ENCODE measurements around the gene TLE4. TPM values are rescaled to one million over a fixed set of nuclear protein-coding genes. Genes with fewer than 3 reads are reported as not detected.

TLE4 gene
- total RNA-seq, 1 experiment from 2014 or later: 0.97 TPM

DNA sequence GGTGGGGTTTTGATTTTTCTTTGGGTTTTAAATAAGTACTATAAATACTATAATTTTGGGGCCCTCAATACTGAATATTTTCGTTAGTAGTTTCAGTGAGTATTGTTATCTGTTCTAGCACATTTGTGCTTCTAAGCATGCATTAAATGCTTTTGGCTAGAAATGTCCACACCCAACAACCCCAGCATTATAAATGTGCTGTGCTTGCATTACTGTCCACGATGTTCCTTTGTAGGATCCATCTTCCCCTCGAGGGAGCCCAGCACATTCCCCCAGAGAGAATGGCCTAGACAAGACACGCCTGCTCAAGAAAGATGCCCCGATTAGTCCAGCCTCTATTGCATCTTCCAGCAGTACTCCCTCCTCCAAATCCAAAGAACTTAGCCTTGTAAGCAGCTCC, 134.7 kb downstream of the TLE4 start:
- DNase-seq: no peak
- Mint-ChIP-seq H3K4me1 (ENCODE audit: low read depth, unreplicated experiment) (no peaks in the 10 kb centered on the region), H3K36me3 (ENCODE audit: insufficient read depth, unreplicated experiment) (no peaks in the 10 kb centered on the region), H3K27ac (ENCODE audit: unreplicated experiment) (no peak overlapping the region), H3K4me3 (ENCODE audit: low read depth, unreplicated experiment) (no peak overlapping the region), H3K27me3 (ENCODE audit: unreplicated experiment) (no peaks in the 10 kb centered on the region), H3K9me3 (ENCODE audit: low read depth, unreplicated experiment) (peaks cover 17% of the 10 kb centered on the region)
- CTCF ChIA-PET: no interaction called here
- no TSS peak for BruUV-seq (replicated peaks)
- intact Hi-C loops (cut with micrococcal nuclease; ENCODE audit: unreplicated experiment): no loop called here
- TF ChIP-seq, protein P1, sequence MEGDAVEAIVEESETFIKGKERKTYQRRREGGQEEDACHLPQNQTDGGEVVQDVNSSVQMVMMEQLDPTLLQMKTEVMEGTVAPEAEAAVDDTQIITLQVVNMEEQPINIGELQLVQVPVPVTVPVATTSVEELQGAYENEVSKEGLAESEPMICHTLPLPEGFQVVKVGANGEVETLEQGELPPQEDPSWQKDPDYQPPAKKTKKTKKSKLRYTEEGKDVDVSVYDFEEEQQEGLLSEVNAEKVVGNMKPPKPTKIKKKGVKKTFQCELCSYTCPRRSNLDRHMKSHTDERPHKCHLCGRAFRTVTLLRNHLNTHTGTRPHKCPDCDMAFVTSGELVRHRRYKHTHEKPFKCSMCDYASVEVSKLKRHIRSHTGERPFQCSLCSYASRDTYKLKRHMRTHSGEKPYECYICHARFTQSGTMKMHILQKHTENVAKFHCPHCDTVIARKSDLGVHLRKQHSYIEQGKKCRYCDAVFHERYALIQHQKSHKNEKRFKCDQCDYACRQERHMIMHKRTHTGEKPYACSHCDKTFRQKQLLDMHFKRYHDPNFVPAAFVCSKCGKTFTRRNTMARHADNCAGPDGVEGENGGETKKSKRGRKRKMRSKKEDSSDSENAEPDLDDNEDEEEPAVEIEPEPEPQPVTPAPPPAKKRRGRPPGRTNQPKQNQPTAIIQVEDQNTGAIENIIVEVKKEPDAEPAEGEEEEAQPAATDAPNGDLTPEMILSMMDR (IDR thresholded peaks at IDR 0.05; ENCODE audit: unreplicated experiment): no peak

DNA sequence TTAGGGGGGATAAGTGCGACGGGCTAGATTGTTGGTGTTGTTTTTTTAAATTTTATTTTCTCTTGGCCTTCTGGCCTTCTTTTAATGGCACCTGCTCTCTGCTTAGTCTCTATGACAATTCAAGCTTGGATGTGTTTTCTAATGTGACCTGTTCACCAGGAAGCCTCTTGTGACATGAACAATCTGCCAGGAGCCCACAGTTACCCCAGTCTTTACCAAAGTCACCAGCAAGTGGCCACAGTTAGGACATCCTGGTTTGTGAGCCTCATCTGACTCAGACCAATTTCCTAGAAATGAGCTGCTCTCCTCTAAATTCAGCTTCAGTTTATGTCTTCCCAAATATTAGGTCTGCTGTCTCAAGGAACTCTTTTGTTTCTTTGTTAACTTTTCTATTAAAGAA, 135.8 kb downstream of the TLE4 start:
- Mint-ChIP-seq H3K4me3 (ENCODE audit: low read depth, unreplicated experiment) (no peak overlapping the region), H3K27ac (ENCODE audit: unreplicated experiment) (no peak overlapping the region), H3K27me3 (ENCODE audit: unreplicated experiment) (no peaks in the 10 kb centered on the region), H3K9me3 (ENCODE audit: low read depth, unreplicated experiment) (peaks cover 19% of the 10 kb centered on the region), H3K4me1 (ENCODE audit: low read depth, unreplicated experiment) (no peaks in the 10 kb centered on the region), H3K36me3 (ENCODE audit: insufficient read depth, unreplicated experiment) (no peaks in the 10 kb centered on the region)
- no TSS peak for BruUV-seq (replicated peaks)
- intact Hi-C loops (cut with micrococcal nuclease; ENCODE audit: unreplicated experiment): no loop called here
- CTCF ChIA-PET: no interaction called here
- no peak for DNase-seq
- TF ChIP-seq, protein P1 (IDR thresholded peaks at IDR 0.05; ENCODE audit: unreplicated experiment): no peak

DNA sequence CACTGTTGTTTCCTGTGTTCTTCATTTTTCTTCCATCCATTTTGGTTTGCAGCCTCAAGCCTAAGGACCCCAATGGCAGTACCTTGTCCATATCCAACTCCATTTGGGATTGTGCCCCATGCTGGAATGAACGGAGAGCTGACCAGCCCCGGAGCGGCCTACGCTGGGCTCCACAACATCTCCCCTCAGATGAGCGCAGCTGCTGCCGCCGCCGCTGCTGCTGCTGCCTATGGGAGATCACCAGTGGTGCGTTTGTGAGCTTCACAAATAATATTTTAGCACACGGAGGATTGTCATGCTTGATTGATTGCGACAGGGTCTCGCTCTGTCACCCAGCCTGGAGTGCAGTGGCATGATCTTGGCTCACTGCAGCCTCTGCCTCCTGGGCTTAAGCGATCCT, 136.8 kb downstream of the TLE4 start:
- no peak overlapping the region for H3K27ac Mint-ChIP-seq (ENCODE audit: unreplicated experiment)
- CTCF ChIA-PET: no interaction called here

DNA sequence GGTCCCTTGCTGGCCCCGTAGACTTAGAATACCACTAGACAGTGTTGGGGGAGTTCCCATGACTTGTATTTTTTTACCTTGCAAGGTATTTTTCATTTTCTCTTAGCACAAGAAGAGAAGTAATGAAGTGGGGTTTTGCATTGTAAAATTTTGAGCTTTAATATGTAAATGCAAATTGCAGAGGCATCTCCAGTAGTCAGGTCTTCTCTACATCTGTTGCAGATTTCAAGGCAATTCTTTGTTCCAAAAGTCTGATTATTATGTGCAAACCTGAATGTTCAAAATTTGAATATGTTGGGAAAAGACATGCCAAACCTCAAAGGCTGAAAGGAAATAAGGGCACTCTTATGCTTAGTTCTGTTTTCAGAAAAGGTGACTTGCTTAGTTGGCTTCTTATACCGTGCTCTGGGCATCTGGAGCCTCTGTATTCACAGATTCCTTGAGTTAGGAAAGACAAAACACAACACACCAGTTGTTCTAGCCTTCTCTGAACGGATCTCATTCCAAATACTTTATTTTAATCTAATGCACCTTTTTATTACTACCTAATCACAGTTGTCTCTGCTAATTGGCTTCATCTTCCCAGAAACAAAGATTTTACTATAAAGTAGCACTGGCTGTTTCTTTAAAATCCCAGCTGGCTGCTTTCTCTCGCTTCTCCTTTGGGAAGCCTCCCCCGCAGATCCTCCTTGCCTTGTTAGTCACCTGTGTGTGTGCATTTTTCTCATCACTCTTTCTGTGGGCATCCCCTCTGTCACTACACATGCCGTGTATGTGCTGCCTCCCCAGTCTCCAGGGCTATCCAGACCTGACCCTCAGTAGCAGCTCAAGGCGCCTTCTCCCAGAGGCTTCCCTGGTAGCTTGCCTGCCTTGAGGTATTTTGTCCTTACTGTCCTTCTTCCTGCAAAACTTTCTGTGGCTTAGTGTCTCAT, 138.2 kb downstream of the TLE4 start:
- no TSS peak for BruUV-seq (replicated peaks)
- no peaks in the 10 kb centered on the region for H3K4me1 Mint-ChIP-seq (ENCODE audit: low read depth, unreplicated experiment)
- intact Hi-C loops (cut with micrococcal nuclease; ENCODE audit: unreplicated experiment): no loop called here
- peaks cover 13% of the 10 kb centered on the region for H3K9me3 Mint-ChIP-seq (ENCODE audit: low read depth, unreplicated experiment)
- CTCF ChIA-PET: no interaction called here
- H3K27me3 Mint-ChIP-seq (ENCODE audit: unreplicated experiment): no peaks in the 10 kb centered on the region
- TF ChIP-seq, protein P1 (IDR thresholded peaks at IDR 0.05; ENCODE audit: unreplicated experiment): no peak
- H3K27ac Mint-ChIP-seq (ENCODE audit: unreplicated experiment): no peak overlapping the region
- H3K36me3 Mint-ChIP-seq (ENCODE audit: insufficient read depth, unreplicated experiment): no peaks in the 10 kb centered on the region
- no peak overlapping the region for H3K4me3 Mint-ChIP-seq (ENCODE audit: low read depth, unreplicated experiment)
- no peak for DNase-seq

More for the DNA sequence above, 136.8 kb downstream of the TLE4 start:
- H3K4me3 Mint-ChIP-seq (ENCODE audit: low read depth, unreplicated experiment): no peak overlapping the region
- H3K27me3 Mint-ChIP-seq (ENCODE audit: unreplicated experiment): no peaks in the 10 kb centered on the region
- no peaks in the 10 kb centered on the region for H3K36me3 Mint-ChIP-seq (ENCODE audit: insufficient read depth, unreplicated experiment)
- intact Hi-C loops (cut with micrococcal nuclease; ENCODE audit: unreplicated experiment): no loop called here
- DNase-seq: no peak
- H3K9me3 Mint-ChIP-seq (ENCODE audit: low read depth, unreplicated experiment): peaks cover 17% of the 10 kb centered on the region
- H3K4me1 Mint-ChIP-seq (ENCODE audit: low read depth, unreplicated experiment): no peaks in the 10 kb centered on the region
- BruUV-seq (replicated peaks): no TSS peak
- TF ChIP-seq, protein P1 (IDR thresholded peaks at IDR 0.05; ENCODE audit: unreplicated experiment): no peak
